Adipocyte (in vitro differentiated cells): ENCODE data around the gene RASD1.

Experiments used
- DNase-seq: peaks from one replicate; pipeline ENCODE4 v3.0.0-alpha.2; 2015; ENCODE audit warnings: low read depth
- H3K27me3 ChIP-seq: replicated peaks from 2 replicates; pipeline ENCODE4 v1.7.0; 2013; ENCODE audit warnings: mild to moderate bottlenecking, low read length, moderate library complexity; ENCODE audit not compliant: control insufficient read depth, insufficient read depth
- H3K36me3 ChIP-seq: 2 replicates; pipeline ENCODE4 v1.7.0; 2013; ENCODE audit warnings: low read length, mild to moderate bottlenecking, moderate library complexity; ENCODE audit not compliant: control insufficient read depth, insufficient read depth, severe bottlenecking
- H3K4me1 ChIP-seq: 2 replicates; pipeline ENCODE4 v1.7.0; 2013; ENCODE audit warnings: mild to moderate bottlenecking, low read length, moderate library complexity; ENCODE audit not compliant: control insufficient read depth, insufficient read depth
- H3K4me3 ChIP-seq: 2 replicates; pipeline ENCODE4 v1.7.0; 2013; ENCODE audit warnings: mild to moderate bottlenecking, low read length, moderate library complexity
- H3K9ac ChIP-seq: 2 replicates; pipeline ENCODE4 v1.7.0; 2013; ENCODE audit warnings: mild to moderate bottlenecking, low read length, moderate library complexity
- H3K9me3 ChIP-seq: 2 replicates; pipeline ENCODE4 v1.7.0; 2013; ENCODE audit warnings: mild to moderate bottlenecking, low read length, moderate library complexity; ENCODE audit not compliant: control insufficient read depth

The RASD1 gene

DNA sequence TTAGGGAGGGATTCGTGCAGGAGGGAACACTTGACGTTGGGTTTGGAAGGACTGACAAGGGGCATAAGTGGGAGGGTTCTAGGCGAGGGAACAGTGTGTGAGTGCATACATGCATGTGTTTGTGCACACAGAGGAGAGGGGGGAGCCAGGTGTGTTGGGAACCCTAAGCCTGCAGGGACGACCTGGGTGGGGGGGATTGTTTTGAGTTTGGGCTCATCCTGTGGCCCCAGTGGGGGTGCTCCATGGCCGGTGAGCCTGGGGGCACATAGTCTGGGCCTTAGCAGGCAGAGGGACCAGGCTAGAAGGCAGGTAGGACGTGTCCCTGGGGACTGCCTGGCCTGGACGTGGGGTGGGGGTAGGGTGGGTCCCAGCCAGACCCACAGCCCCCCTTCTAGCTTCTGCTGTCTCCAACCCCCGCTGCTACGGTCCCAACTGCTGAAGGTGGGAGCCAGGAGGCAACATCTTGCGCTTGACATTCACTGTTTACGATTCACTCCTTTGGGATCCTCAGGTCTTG is 11.9 kb upstream of the RASD1 start:
- peaks cover 26% of the 10 kb centered on the region for H3K36me3 ChIP-seq
- no peaks in the 10 kb centered on the region for H3K9me3 ChIP-seq
- H3K4me1 ChIP-seq = peaks cover 18% of the 10 kb centered on the region
- H3K4me3 ChIP-seq = no peak overlapping the region
- DNase-seq = no peak
- H3K27me3 ChIP-seq = no peaks in the 10 kb centered on the region
- no peak overlapping the region for H3K9ac ChIP-seq

DNA sequence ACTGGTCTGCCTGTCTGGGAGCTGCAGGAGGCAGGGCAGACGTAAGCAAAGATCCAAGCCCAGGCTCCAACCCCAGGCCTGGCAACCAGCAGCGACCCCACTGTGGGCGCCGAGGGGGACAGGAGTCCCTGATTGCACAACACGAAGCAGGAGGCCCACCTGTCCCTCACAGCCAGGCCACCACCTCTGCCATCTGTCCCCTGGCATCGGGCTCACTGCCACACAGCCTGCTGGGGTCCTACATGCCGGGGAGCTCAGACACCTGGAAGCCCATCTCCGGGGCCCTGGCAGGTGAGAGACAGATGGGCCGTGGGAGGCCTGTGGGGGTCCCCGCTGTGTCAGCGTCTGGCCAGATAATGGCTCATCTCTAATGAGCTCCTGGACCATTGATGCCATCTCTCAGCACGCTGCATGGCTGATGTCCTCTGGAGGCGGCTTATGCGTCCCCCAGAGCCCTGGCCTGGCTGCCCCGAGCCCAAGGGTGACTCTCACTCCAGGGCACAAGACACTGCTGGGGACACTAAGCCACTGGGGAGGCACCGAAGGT is 11.3 kb upstream of the RASD1 start:
- no peak for DNase-seq
- Histone ChIP-seq H3K36me3 (peaks cover 26% of the 10 kb centered on the region), H3K9ac (no peak overlapping the region), H3K4me1 (peaks cover 13% of the 10 kb centered on the region), H3K4me3 (no peak overlapping the region), H3K27me3 (no peaks in the 10 kb centered on the region), H3K9me3 (no peaks in the 10 kb centered on the region)

DNA sequence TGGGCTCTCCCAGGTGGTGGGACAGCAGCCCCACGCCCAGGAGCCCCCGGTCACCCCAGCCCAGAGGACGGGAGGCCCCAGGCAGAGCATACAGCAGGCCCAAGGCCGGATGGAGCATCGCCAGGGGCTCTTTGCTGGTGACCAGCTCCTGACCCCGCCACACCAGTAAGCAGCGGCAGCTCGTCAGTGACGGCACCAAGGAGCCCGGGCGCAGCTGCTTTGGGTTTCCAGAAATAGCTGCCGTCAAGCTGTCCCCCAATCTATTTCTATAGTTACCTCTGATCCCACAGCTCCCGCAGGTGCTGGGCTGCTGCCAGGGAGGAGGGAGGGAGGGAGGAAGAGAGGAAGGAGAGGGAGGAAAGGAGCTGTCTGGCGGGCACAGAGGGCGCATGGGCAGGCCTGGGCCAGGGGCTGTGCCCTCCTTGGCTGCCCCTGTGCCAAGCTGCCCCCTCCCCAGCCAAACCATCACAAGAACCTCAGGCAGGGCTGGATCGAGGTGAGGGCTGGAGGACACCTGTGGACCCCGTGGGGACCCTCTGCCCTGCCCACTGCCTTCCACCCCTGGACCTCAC is 10.8 kb upstream of the RASD1 start:
- H3K27me3 ChIP-seq = no peaks in the 10 kb centered on the region
- H3K4me3 ChIP-seq = no peak overlapping the region
- H3K9ac ChIP-seq = no peak overlapping the region
- DNase-seq = no peak
- H3K9me3 ChIP-seq = no peaks in the 10 kb centered on the region
- H3K36me3 ChIP-seq = peaks cover 26% of the 10 kb centered on the region
- peaks cover 7% of the 10 kb centered on the region for H3K4me1 ChIP-seq

DNA sequence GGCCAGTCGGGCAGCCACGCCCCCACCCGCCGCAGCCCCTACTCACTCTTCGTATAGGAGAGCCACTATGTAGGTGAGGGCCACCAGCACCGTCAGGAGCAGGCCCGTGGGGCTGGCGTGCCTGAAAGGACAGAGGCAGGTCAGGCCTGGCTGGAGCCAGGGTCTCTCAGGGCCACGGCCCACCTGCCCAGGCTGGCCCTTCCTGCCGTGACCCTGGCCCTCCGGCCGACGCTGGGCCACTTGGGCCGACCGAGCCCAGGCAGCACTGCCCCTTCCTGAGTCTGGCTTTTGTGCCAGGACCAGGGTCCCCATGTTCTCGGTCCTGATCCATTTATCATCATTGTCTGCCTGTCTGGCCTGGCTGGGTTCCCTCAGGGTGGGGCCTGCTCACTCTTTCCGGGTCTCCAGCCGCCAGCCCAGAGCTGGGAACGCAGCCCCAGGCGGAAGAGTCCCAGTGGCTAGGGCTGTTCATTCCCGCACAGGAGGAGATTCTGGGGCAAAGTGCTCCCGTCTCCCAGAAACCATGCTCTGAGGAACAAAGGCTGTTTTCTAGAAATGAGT is 10.1 kb upstream of the RASD1 start:
- Histone ChIP-seq H3K4me3 (no peak overlapping the region), H3K36me3 (peaks cover 26% of the 10 kb centered on the region), H3K9ac (no peak overlapping the region), H3K27me3 (no peaks in the 10 kb centered on the region), H3K4me1 (peaks cover 1% of the 10 kb centered on the region), H3K9me3 (no peaks in the 10 kb centered on the region)
- no peak for DNase-seq

DNA sequence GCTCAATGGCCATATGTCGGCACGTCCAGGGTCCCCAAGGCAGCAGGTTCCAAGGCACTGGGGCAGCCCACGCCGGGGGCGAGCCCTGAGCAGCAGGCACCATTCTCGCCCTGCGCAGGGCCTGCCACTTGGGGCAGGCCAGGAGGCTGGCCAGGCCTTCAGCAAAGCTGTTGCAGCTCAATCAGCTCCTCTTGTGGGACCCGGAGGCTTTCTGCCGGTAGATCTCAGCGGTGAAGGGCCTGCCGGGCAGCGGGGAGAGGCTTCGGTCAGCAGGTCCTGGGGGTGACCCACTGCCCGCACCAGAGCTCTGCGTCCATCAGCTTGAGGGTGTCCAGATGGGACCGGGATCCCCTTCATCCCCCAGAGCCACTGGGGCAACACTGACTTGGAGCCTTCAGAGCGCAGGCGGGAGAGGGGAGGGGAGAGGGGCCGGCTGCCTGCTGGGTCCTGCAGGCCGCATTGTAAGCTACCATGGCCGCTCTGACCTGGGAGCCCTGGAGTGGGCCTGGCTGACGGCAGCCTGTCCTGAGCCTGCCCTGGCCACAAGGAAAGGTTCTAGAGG is 9.5 kb upstream of the RASD1 start:
- no peak for DNase-seq
- H3K9ac ChIP-seq = no peak overlapping the region
- H3K4me3 ChIP-seq = no peak overlapping the region
- H3K36me3 ChIP-seq = peaks cover 26% of the 10 kb centered on the region
- no peaks in the 10 kb centered on the region for H3K27me3 ChIP-seq
- no peaks in the 10 kb centered on the region for H3K9me3 ChIP-seq
- H3K4me1 ChIP-seq = no peaks in the 10 kb centered on the region

DNA sequence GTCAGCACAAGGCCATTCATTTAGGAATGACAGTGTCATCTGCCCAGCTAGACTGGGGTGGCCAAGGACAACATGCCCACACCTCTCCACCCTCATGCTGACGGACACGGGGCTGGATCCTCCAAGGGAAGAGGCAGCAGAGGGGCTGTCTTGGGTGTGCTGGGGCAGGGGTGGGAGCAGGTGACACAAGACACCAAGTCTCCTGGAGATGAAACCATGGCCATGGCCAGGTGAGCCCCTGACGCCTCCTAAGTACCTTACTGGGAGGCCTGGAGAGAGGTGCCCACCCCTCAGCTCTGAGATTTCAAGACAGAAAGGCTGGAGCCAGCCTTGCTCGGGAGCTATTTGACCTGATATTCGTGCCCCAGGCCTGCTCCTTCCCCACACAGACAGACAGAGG is 9.0 kb upstream of the RASD1 start:
- no peak for DNase-seq
- peaks cover 26% of the 10 kb centered on the region for H3K36me3 ChIP-seq
- H3K9me3 ChIP-seq = no peaks in the 10 kb centered on the region
- H3K4me1 ChIP-seq = no peaks in the 10 kb centered on the region
- no peaks in the 10 kb centered on the region for H3K27me3 ChIP-seq
- no peak overlapping the region for H3K4me3 ChIP-seq
- H3K9ac ChIP-seq = no peak overlapping the region

DNA sequence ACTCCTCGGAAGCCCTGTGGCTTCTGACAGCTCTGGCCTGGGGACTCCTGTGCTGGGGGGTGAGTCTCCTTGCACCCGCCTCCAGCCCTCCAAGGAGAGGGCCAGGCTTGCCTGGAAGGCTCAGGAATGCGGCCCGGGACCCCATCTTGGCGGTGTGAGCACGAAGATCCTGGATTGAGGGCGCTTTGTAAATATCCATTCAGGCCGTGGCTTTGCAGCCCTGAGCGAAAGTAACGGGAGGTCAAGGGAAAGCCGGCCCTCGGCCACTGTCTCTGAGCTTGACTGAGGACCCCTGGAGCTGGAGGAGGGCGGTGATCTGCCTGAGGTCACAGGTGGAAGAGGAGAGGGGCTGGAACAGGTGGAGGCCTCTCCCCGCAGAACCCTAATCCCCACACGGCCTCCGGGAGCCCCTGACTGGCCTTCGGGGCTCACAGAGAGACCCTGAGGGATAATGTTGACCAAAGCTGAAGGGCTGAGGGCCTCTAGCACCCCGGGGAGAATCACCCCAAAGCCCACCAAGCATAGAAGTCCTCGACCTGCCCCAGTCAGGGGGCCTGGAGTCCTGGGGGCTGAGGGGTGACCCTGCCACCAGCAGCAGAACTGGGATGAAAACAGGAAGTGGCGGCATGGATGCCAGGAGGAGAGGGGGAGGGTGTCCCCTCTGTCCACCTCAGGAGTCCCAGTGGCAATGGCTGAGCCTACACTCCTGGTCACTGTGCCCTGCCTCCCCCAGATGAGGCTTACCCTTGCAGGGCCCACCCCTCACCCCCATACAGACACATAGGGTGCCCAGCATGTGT is 8.3 kb upstream of the RASD1 start:
- DNase-seq = no peak
- no peaks in the 10 kb centered on the region for H3K9me3 ChIP-seq
- H3K36me3 ChIP-seq = peaks cover 26% of the 10 kb centered on the region
- no peaks in the 10 kb centered on the region for H3K4me1 ChIP-seq
- no peak overlapping the region for H3K4me3 ChIP-seq
- H3K9ac ChIP-seq = no peak overlapping the region
- H3K27me3 ChIP-seq = peaks cover 4% of the 10 kb centered on the region

DNA sequence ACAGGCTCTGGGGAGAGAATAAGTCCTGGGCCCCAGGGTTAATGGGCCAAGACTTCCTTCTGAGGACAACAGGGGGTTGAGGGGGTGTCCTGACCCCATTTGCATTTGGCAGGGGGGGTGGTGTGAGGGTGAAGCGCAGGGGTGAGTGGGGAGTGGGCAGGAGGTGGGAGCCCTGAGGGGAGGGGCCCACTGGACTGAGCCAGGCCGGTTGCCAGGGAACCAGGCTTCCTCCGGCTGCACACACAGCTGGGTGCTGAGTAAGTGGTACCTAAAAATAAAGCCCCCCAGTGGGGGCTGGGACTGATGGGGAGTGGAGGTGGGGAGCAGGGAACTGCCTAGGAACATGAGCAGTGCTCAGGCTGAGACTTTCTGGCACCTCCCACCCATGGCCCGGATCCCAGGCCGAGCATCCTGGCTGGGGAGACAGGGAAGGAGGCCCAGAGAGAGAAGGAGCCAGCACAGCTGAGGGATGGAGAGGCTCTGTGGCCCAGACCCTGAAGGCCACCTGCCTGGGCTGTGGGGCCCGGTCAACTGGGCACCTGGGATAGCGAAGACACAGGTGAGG is 7.5 kb upstream of the RASD1 start:
- Histone ChIP-seq H3K9me3 (no peaks in the 10 kb centered on the region), H3K36me3 (peaks cover 18% of the 10 kb centered on the region), H3K27me3 (peaks cover 4% of the 10 kb centered on the region), H3K4me3 (no peak overlapping the region), H3K4me1 (no peaks in the 10 kb centered on the region), H3K9ac (no peak overlapping the region)
- no peak for DNase-seq

DNA sequence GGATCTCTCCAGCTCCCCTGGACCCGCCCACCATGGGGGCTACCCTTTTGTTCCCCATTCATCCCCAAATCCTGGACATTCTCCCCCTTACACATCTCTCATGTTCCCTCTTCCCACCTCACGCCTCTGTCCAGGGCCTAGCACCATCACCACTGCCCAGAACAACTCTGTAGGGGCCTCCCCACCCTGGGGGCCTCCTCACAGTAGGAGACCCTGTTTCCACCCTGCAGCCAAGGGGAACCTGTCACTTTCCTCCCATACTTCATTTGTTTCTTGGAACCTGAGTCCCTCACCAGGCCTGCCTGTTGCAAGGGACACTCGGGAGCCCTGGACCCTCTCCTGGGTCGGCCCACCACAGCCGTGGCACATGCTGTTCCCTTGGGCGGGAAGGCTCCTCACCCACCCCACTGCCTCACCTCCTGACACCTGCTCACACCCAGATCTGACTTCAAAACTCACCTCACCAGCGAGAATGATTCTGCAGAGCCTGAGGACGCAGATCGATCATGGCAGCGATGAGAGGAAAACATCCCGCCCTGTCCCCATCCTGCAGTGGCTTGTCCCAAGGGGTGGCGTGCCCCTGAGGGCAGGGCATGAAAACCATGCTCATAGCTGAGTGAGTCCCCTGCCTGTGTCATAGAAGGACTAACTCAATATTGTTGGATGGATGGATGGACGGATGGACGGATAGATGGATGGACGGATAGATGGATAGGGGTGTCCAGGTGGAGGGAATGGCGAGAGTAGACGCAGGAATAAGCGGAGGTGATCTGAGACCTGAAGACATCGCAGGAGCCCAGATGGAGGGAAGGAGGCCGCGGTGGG is 6.8 kb upstream of the RASD1 start:
- DNase-seq = no peak
- peaks cover 4% of the 10 kb centered on the region for H3K27me3 ChIP-seq
- no peaks in the 10 kb centered on the region for H3K4me1 ChIP-seq
- H3K4me3 ChIP-seq = no peak overlapping the region
- peaks cover 11% of the 10 kb centered on the region for H3K36me3 ChIP-seq
- H3K9ac ChIP-seq = no peak overlapping the region
- no peaks in the 10 kb centered on the region for H3K9me3 ChIP-seq

DNA sequence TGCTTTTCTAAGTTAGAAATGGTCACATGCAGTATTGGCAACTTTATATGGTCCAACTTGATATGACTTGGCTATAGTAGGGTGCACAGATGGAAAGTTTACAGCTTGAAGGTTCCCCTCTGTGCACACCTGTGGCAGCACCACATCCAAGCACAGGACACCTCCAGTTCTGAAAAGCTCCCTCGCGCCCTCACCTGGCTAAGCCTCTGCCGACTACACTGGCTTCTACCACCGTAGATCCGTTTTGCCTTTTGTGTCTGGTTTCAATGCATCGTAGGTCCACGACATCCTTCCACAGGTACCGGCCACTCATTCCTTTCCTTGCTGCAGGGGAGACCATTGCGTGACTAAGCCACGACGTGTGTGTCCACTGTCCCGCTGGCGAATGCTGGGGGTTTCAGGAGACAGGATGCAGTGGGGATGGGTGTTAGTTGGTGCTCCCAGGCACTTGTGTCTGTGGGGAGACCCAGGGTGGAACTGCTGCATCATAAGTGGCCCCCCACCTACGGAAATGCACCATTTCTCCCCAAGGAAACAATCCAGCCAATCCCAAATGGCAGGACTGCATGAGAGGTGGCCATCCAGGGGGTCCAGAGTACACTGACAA is 4.9 kb upstream of the RASD1 start:
- Histone ChIP-seq H3K9me3 (no peaks in the 10 kb centered on the region), H3K27me3 (peaks cover 4% of the 10 kb centered on the region), H3K36me3 (peaks cover 3% of the 10 kb centered on the region), H3K4me3 (no peak overlapping the region), H3K4me1 (peaks cover 7% of the 10 kb centered on the region), H3K9ac (no peak overlapping the region)
- no peak for DNase-seq
